HG03571 (cell line): ENCODE results near the gene ATP13A3.

Experiments
- ATAC-seq: cut with Tn5 transposase; IDR thresholded peaks from one replicate; pipeline ENCODE4 v1.9.1; 2021; ENCODE audit not compliant: unreplicated experiment

The ATP13A3 gene

DNA sequence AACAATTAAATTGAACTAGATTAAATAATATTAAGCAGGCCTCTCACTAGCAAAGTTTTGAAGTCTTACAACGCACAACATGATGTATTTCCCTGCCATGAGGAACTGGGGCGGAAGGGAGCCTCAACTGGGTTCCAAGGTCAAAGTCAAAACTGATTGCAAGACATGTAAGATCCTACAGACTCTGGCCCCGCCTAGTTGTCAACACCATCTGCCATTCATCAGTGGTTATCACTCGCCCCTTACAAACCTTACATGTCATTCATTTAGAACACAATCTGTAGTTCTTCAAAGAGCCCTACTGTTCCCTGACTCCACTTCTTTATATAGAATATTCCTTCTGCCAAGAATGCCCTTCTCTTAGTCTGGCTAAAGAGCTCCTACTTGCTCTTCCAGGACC, 10.0 kb downstream of the ATP13A3 start:
- no peak for ATAC-seq

GRCh38 chr3:194475978-194476377, 10.8 kb downstream of the ATP13A3 start:
- no peak for ATAC-seq

DNA sequence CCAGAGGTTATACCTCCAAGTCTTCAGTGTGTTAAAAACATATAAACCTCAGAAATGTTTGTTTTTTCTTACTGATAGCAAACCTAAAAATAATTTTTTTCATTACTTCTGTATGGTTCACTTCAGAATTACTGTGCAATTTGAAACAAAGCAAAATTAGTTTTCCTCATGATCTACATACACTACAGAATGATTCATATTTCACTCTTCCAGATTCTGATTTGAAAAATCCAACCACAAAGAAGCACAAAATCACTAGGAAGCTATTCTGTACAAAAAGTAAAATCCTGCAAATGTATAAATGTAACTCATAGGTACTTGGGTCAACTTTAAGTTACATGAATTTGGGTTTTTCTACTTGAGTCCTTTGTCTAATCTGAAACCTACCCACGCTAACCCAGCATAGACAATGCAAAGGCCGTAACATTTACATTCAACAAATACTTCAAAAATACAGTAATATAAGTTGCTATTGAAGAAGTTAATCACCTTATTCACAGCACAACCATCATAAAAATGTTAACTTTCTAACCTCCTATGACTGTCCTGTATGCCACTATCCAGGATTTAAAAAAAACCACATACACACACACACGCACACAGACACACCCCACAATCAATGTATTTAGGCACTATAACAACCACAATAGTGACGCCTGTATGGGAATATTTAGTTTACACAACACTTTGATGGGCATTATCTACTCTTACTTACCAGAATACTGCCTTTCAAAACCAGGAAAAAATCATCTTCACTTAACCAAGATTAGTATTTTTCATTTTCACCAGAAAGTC, 11.5 kb downstream of the ATP13A3 start:
- no peak for ATAC-seq

GRCh38 chr3:194474675-194475074, 12.1 kb downstream of the ATP13A3 start:
- no peak for ATAC-seq

GRCh38 chr3:194472290-194472920, 14.4 kb downstream of the ATP13A3 start:
- no peak for ATAC-seq

DNA sequence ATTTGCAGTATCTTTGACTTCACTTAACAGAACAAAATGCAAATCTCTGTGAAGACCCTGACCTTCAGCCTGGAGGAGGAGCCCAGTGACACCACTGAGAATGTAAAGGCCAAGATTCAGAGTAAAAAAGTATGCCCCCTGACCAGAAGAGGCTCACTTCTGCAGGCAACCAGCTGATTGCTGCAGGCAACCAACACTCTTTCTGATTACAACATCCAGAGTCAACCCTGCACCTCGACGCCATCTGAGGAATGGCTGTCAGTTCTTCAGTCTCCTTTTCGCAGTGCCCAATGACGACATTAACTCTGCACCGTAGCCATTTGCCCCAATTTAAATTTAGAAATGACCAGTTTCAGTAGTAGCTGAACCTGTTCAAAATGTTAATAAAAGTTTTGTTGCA, 14.9 kb downstream of the ATP13A3 start:
- no peak for ATAC-seq

- ATAC-seq: no peak
Measured at GRCh38 chr3:194470615-194471014, 16.2 kb downstream of the ATP13A3 start.

DNA sequence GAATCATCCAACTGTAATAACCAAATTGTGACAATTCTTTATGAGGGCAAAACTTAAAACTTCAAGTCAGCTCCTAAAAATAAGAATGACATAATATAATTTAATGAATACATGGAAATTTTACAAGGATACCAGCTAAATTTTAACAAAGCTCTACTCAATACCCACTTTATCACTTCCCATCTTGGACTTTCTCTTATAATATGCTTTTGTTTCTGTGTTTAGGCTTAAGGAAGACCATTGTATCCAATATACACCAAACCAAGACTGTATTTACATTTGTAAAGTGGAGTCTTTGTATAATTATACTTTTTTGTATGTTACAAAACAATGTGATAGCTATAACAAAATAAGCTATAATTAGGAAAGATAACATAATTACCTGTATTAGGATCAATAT, 16.8 kb downstream of the ATP13A3 start:
- ATAC-seq: no peak

GRCh38 chr3:194468086-194468485, 18.7 kb downstream of the ATP13A3 start:
- no peak for ATAC-seq

- no peak for ATAC-seq
Measured at GRCh38 chr3:194466761-194467356, 19.9 kb downstream of the ATP13A3 start.

GRCh38 chr3:194465920-194466570, 20.8 kb downstream of the ATP13A3 start:
- peak; percentile 57 for ATAC-seq

DNA sequence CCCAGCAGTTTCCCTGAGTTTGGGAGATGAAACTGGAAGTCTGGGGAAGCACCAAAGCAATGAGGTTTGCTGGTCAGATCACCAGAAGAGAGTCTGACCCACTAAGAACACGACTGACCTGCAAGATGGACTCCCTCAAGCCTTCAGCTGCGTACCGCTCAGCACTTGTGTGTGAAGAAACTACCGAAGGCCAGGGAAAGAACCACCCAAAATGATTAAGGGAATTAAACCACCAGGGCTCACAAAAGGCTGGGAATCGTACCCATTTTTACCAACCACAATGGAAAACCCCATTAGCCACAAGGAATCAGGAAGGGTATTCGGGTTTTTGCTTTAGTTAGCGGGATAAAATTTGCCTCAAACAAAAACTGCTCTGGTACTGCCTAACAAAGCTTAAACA, 21.6 kb downstream of the ATP13A3 start:
- ATAC-seq: no peak

GRCh38 chr3:194464692-194465091, 22.1 kb downstream of the ATP13A3 start:
- no peak for ATAC-seq

DNA sequence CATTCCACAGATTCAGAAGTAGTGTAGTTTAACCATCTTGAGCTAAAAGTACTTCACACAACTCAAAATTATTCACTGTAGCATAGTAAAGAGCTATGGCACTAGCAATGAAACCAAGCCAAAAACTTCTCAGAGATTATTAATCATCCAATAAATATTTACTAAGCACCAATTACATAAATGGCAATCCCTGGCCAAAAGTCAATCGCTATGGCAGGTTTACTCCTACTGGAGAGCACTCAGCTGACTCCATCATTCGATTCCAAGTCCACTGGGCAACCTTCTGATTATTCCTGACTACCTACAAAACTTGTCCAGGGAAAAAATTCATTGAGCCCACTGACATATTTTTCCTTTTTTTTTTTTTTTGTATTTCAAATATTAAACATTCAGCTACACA, 23.9 kb downstream of the ATP13A3 start:
- no peak for ATAC-seq

GRCh38 chr3:194460566-194460965, 26.2 kb downstream of the ATP13A3 start:
- ATAC-seq: no peak

GRCh38 chr3:194458131-194458530, 28.7 kb downstream of the ATP13A3 start:
- no peak for ATAC-seq

DNA sequence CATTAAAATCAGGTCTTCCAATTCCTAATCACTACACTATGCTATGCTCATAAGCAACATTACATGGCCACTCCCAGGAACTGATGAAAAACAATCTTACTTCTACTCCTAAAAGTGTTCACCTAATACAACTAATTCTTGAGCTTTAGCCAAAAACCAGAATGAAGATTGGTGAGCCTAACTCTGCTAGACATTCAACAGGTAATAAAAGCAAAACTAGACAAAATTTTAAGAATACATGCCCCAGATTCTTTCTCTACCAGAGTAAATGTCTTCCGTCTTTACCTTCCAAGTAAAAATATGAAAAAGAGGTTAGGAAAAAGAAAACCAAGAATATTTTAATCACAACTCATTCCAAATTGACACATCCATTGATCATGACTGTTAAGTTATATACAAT, 31.3 kb downstream of the ATP13A3 start:
- no peak for ATAC-seq

DNA sequence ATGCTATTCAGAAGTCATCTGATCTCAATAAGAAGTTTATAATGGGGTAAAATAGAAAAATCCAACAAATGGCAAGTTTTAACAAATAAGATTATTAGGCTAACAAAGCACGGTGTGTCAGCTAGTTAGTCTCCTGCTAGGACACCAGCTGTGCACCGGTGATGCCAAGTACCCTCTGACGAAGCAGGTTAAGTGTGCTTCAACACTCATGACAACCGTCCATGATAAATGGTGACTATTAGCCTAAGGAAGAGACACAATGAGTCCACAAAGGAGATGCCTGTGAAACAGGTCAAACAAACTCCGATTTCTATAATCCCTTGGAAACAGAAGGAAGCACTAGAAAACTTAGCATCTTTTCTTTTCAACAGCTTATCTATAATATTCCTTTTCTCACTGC, 36.5 kb downstream of the ATP13A3 start:
- ATAC-seq: no peak

DNA sequence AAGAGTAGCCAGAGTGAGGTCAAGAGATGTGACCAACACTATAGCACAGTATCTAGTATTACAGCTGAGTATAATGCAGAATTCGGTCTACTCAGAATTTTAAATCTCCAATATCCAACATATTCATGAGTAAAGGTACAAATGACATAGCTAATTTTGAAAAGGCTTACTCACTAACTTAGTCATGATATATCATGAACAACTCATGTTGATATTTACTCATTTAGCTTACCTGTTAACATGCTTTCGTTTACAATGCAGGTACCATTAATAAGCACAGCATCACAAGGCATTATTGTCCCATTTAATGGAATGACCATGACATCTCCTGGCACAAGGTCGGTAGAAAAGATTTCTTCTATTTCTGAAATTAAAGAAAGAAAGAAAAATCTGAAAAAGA, 36.9 kb downstream of the ATP13A3 start:
- no peak for ATAC-seq

DNA sequence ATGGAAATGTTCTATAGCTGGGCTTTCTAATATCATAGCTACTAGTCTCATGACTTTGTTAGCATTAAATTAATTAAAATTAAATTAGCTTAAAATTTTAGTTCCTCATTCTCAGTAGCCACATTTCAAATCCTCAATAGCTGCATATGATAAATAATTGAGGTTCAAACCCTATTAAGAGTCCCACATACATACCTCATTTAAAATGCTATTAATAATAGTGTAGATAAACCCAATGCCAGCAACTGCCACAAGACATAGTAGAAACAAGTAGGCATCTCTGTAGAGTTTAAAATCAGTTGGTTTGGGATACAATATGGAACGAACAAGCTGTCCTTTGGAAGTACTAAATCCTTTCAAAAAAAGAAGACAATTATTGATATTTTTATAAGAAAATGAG, 39.1 kb downstream of the ATP13A3 start:
- no peak for ATAC-seq

DNA sequence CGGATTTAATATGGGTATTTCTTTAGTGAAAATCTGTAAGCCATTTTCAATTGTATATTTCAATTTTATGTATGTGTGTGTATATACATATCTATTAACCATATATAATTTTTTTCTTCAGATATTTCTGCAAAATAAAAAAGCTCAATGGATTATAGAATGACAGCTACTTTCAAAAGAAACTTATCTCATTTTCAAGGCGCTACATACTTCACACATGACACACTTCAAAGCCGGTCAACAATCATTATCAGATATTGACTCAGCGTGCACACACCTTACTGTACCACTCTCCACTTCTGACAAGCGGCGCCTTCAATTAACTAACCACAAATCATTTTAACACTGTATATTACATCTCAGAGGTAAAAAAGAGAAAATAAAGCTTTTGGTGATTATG, 39.6 kb downstream of the ATP13A3 start:
- ATAC-seq: no peak

GRCh38 chr3:194446754-194447153, 40.0 kb downstream of the ATP13A3 start:
- ATAC-seq: no peak
